ENCODE results near the gene PNRC1.
"Not testable (repeated sequence)": the region's sequence is repeated elsewhere in the genome, so short reads cannot be mapped to it uniquely, and the experiment has no call there.

Gene PNRC1

DNA sequence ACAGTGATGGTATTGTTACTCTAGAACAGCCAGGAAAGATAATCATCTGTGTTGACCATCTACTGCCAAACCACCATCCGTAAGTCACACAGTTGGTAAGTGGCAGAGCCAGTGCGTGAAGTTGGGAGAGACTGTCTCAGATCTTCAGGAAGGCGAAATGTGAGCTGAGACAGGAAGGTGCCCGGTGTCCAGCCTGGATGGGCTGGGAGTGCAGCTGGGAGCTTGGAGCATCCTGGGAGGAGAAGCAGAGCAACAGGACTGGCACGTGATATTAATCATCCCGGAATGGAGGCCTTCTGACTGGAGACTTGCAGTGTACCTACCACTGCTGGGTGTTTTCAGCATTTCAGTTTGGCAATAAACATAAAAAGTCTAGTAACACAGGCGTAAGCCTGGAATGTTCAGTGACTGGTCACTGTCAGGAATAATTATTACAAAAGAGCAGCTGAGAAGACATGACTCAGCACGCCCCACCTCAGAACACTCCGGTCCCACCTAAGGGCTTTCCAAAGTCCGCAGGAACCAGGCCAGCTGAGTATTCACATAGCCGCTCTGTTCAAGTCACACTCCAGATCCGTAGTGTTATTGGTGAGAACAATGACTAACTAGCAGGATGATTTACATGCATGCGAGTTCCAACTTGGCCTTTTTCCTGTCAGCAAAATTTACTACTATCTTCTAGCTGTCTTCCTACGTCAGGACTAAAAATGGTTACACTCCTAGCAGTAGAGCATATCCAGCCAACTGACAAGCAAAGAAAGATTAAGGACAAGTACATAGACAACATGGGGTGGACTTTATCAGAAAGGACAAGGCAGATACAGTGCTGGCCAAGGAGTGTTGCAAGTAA lies 45.1 kb upstream of the PNRC1 start:
- no peak overlapping the region for H3K4me3 ChIP-seq (ENCODE audit: low read depth, low read length)
- H3K27ac ChIP-seq: no peak overlapping the region
- no peaks in the 10 kb centered on the region for H3K27me3 ChIP-seq (ENCODE audit: insufficient read depth, low read depth, severe bottlenecking)
- H3K36me3 ChIP-seq: no peaks in the 10 kb centered on the region
- no peak for DNase-seq
- TF ChIP-seq, protein P1, sequence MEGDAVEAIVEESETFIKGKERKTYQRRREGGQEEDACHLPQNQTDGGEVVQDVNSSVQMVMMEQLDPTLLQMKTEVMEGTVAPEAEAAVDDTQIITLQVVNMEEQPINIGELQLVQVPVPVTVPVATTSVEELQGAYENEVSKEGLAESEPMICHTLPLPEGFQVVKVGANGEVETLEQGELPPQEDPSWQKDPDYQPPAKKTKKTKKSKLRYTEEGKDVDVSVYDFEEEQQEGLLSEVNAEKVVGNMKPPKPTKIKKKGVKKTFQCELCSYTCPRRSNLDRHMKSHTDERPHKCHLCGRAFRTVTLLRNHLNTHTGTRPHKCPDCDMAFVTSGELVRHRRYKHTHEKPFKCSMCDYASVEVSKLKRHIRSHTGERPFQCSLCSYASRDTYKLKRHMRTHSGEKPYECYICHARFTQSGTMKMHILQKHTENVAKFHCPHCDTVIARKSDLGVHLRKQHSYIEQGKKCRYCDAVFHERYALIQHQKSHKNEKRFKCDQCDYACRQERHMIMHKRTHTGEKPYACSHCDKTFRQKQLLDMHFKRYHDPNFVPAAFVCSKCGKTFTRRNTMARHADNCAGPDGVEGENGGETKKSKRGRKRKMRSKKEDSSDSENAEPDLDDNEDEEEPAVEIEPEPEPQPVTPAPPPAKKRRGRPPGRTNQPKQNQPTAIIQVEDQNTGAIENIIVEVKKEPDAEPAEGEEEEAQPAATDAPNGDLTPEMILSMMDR (IDR thresholded peaks at IDR 0.05; ENCODE audit: low read depth, low read length): no peak
- peaks cover 6% of the 10 kb centered on the region for H3K9me3 ChIP-seq (ENCODE audit: severe bottlenecking)

DNA sequence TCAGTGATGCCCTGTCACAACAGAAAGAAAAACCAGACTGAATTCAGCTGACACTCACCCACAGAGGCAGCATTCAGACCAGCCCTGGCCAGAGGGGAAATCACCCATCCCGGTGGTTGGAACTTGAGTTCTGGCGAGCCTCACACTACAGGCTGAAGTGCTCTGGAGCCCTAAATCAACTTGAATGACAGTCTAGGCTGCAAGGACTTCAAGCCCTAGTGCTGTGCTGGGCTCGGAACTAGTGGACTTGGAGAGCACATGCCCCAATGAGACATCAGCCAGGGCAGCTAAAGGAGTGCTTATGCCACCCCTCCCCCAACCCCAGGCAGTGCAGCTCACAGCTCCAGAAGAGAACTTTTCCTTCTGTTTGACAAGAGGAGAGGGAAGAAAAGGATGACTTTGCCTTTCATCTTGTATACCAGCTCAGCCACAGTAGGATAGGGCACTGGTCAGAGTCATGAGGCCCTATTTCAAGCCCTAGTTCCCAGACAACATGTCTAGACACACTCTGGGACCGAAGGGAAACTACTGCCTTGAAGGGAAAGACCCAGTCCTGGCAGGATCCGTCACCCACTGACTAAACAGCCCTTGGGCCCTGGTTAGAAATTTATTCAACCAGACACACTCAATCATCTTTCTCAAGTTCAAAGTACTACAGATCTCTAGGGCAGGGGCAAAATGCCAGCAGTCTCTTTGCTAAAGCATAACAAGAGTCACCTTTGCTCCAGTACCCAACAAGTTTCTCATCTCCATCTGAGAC lies 43.2 kb upstream of the PNRC1 start:
- Histone ChIP-seq H3K4me3 (ENCODE audit: low read depth, low read length) (no peak overlapping the region), H3K27me3 (ENCODE audit: insufficient read depth, low read depth, severe bottlenecking) (no peaks in the 10 kb centered on the region), H3K9me3 (ENCODE audit: severe bottlenecking) (peaks cover 6% of the 10 kb centered on the region), H3K27ac (no peak overlapping the region), H3K36me3 (no peaks in the 10 kb centered on the region)
- DNase-seq: no peak
- TF ChIP-seq, protein P1 (IDR thresholded peaks at IDR 0.05; ENCODE audit: low read depth, low read length): no peak

DNA sequence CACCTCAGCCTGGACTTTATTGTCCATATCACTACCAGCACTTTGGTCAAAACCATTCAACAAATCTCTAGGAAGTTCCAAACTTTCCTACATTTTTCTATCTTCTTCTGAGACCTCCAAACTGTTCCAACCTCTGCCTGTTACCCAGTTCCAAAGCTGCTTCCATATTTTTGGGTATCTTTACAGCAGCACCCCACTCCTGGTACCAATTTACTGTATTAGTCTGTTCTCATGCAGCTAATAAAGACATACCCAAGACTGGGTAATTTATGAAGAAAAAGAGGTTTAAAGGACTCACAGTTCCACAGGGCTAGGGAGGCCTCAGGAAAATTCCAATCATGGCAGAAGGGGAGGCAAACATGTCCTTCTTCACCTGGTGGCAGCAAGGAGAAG lies 42.7 kb upstream of the PNRC1 start:
- H3K36me3 ChIP-seq; H3K9me3 ChIP-seq (ENCODE audit: severe bottlenecking); H3K27ac ChIP-seq; H3K4me3 ChIP-seq (ENCODE audit: low read depth, low read length); H3K27me3 ChIP-seq (ENCODE audit: insufficient read depth, low read depth, severe bottlenecking); DNase-seq: not testable (repeated sequence)

DNA sequence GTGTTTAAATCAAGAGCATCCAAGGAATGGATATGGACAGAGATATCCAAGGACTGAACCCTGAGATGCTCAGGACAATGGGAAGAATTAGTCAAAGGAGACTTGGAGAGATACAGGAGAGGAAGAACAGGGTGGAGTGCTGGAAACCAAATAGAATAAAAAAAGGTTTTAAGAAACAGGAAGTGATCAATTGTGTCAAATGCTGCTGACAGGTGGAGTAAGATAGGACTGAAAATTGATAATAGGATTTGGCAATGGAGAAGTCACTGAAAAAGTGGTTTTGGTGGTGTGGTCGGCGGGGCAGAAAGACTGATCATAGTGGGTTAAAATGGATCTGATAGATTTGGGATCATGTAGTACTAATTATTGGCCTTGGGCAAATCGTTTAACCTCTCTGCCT lies 37.9 kb upstream of the PNRC1 start:
- no peaks in the 10 kb centered on the region for H3K36me3 ChIP-seq
- H3K9me3 ChIP-seq (ENCODE audit: severe bottlenecking): peaks cover 6% of the 10 kb centered on the region
- TF ChIP-seq, protein P1 (IDR thresholded peaks at IDR 0.05; ENCODE audit: low read depth, low read length): no peak
- H3K27me3 ChIP-seq (ENCODE audit: insufficient read depth, low read depth, severe bottlenecking): no peaks in the 10 kb centered on the region
- no peak overlapping the region for H3K27ac ChIP-seq
- H3K4me3 ChIP-seq (ENCODE audit: low read depth, low read length): no peak overlapping the region
- DNase-seq: no peak

DNA sequence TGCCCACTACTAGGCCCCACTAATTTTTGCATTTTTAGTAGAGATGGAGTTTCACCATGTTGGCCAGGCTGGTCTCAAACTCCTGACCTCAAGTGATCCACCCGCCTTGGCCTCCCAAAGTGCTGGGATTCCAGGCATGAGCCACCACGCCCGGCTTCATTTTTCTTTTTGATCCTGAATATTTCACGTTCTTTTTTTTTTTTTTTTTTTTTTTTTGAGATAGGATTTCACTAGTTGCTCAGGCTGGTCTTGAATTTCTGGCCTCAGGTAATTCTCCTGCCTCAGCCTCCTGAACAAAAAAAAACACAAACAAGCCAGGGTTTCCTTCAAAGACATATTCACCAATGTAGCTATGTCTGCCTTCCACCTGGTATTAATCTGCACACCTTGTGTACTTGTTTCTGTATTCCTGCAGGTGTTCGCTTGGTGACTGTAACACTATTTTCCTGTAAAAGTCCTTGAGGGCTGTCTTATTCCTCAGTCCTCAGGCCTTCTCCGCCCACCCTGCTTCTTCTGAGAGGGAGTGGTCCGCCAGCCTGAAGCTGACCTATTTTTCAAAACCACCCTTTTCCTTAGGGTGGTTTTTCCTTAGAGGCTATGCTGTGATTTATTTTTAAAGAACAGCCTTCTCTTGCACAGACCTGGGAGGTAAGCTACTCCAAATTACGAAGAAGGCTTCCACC lies 36.1 kb upstream of the PNRC1 start:
- no peak overlapping the region for H3K4me3 ChIP-seq (ENCODE audit: low read depth, low read length)
- no peak overlapping the region for H3K27ac ChIP-seq
- H3K27me3 ChIP-seq (ENCODE audit: insufficient read depth, low read depth, severe bottlenecking): no peaks in the 10 kb centered on the region
- H3K9me3 ChIP-seq (ENCODE audit: severe bottlenecking): no peaks in the 10 kb centered on the region
- TF ChIP-seq, protein P1 (IDR thresholded peaks at IDR 0.05; ENCODE audit: low read depth, low read length): no peak
- no peaks in the 10 kb centered on the region for H3K36me3 ChIP-seq
- no peak for DNase-seq

DNA sequence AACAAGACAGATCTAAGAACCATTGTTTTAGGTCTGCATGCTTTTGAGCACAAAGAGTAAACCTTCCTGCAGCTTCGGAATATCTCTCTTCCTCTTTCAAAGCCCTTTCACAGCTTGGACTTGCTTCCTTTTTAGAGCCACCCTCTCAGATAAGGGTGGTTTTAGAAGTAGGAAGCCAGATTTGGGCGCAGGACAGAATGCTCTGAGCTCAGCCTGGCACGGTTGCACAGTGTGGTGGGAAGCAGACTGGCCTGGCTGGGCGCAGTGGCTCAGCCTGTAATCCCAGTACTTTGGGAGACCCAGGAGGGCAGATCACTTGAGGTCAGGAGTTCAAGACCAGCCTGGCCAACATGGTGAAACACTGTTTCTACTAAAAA lies 35.6 kb upstream of the PNRC1 start:
- Histone ChIP-seq H3K27ac (no peak overlapping the region), H3K36me3 (no peaks in the 10 kb centered on the region), H3K27me3 (ENCODE audit: insufficient read depth, low read depth, severe bottlenecking) (no peaks in the 10 kb centered on the region), H3K9me3 (ENCODE audit: severe bottlenecking) (no peaks in the 10 kb centered on the region), H3K4me3 (ENCODE audit: low read depth, low read length) (no peak overlapping the region)
- TF ChIP-seq, protein P1 (IDR thresholded peaks at IDR 0.05; ENCODE audit: low read depth, low read length): no peak
- DNase-seq: no peak

Data from WERI-Rb-1 (cell line).